PC-3 (cell line): ENCODE results near the gene PPP1R8. TPM values are rescaled to one million over a fixed set of nuclear protein-coding genes. Genes with fewer than 3 reads are reported as not detected.

Experiments used
- ATAC-seq: fragments of 200-7000 bp; cut with Tn5 transposase; 2 replicates; pipeline ENCODE4 v1.9.1; 2020; ENCODE audit warnings: mild to moderate bottlenecking, moderate library complexity
- BruUV-seq: library from RNA; stranded (reverse); fragments of 400-500 nt; replicated peaks from 2 replicates; lab custom pipeline; 2021; lab: Mats Ljungman, UMichigan
- CTCF ChIA-PET: fragments of 300-600 bp; sonication (Branson Sonifier 250); formaldehyde crosslinking; loops from one replicate; lab custom pipeline; 2022; ENCODE audit warnings: antibody characterized with exemption; lab: Charles Lee
- POLR2A ChIA-PET: fragments of 300-600 bp; sonication (Branson Sonifier 250); formaldehyde crosslinking; loops from one replicate; lab custom pipeline; 2022; ENCODE audit warnings: antibody characterized with exemption; ENCODE audit not compliant: unreplicated experiment; lab: Charles Lee
- DNase-seq: peaks from one replicate; pipeline ENCODE4 v3.0.0-alpha.2; 2015
- H2AFZ ChIP-seq: fragments of 300-600 bp; sonication (generic); 2 replicates; pipeline ENCODE4 v1.6.0; 2016; ENCODE audit warnings: antibody characterized with exemption, low read length
- H3F3A ChIP-seq: fragments of 300-600 bp; sonication (generic); one replicate; pipeline ENCODE4 v1.6.0; 2017; ENCODE audit warnings: antibody characterized with exemption, low read length, control low read depth, mild to moderate bottlenecking; ENCODE audit not compliant: unreplicated experiment
- H3K27ac ChIP-seq: fragments of 300-600 bp; sonication (generic); 2 replicates; pipeline ENCODE4 v1.5.1; 2016; ENCODE audit warnings: mild to moderate bottlenecking, low read length
- H3K27me3 ChIP-seq: fragments of 300-600 bp; sonication (generic); 2 replicates; pipeline ENCODE4 v1.6.1; 2016; ENCODE audit warnings: low read length, mixed read lengths
- H3K36me3 ChIP-seq: fragments of 300-600 bp; sonication (generic); 2 replicates; pipeline ENCODE4 v1.6.1; 2016; ENCODE audit warnings: low read depth, mixed run types, low read length, mixed read lengths
- H3K4me1 ChIP-seq: fragments of 300-600 bp; sonication (generic); 2 replicates; pipeline ENCODE4 v1.5.1; 2016; ENCODE audit warnings: low read length; ENCODE audit not compliant: insufficient read depth
- H3K4me2 ChIP-seq: fragments of 300-600 bp; sonication (generic); 2 replicates; pipeline ENCODE4 v1.6.0; 2016; ENCODE audit warnings: low read length
- H3K4me3 ChIP-seq: fragments of 300-600 bp; sonication (generic); 2 replicates; pipeline ENCODE4 v1.5.1; 2016; ENCODE audit warnings: mild to moderate bottlenecking, low read length, mixed read lengths
- H3K79me2 ChIP-seq: fragments of 300-600 bp; sonication (generic); 2 replicates; pipeline ENCODE4 v1.6.1; 2017; ENCODE audit warnings: low read length, mixed read lengths
- H3K9ac ChIP-seq: fragments of 300-600 bp; sonication (generic); 2 replicates; pipeline ENCODE4 v1.6.0; 2016; ENCODE audit warnings: mild to moderate bottlenecking, low read length
- H3K9me2 ChIP-seq: fragments of 300-600 bp; sonication (generic); replicated peaks from 2 replicates; pipeline ENCODE4 v1.6.1; 2016; ENCODE audit warnings: mixed run types, low read length, mixed read lengths
- H3K9me3 ChIP-seq: fragments of 300-600 bp; sonication (generic); 2 replicates; pipeline ENCODE4 v1.6.1; 2016; ENCODE audit warnings: low read length, mixed read lengths
- H4K20me1 ChIP-seq: fragments of 300-600 bp; sonication (generic); 2 replicates; pipeline ENCODE4 v1.6.1; 2016; ENCODE audit warnings: low read length, mixed read lengths
- EZH2 ChIP-seq: fragments of 300-600 bp; sonication (generic); IDR thresholded peaks from one replicate; pipeline ENCODE4 v1.6.1; 2017; ENCODE audit warnings: antibody characterized with exemption, mild to moderate bottlenecking, low read length; ENCODE audit not compliant: unreplicated experiment
- EZH2phosphoT487 ChIP-seq: fragments of 300-600 bp; sonication (generic); IDR thresholded peaks from 2 replicates; pipeline ENCODE4 v1.6.1; 2018; ENCODE audit warnings: mild to moderate bottlenecking, antibody characterized with exemption, low read length, borderline replicate concordance
- intact Hi-C: fragments of 100-400 bp; cut with micrococcal nuclease; formaldehyde crosslinking; loops from 2 replicates; pipeline ENCODE4 v1.9.0; 2023
- total RNA-seq: library from RNA; depleted of rRNA; stranded (reverse); fragments of >200 nt; gene quantifications from 2 replicates; pipeline ENCODE4 v1.2.3, GENCODE V29; 2014
- TF ChIP-seq, protein P1 (sequence below): fragments of 300-600 bp; sonication (generic); conservative IDR thresholded peaks from 2 replicates; pipeline ENCODE4 v1.5.1; 2017; ENCODE audit warnings: antibody characterized with exemption, low read depth, mild to moderate bottlenecking, low read length

Gene PPP1R8
- total RNA-seq, 1 experiment from 2014 or later: 85.0 TPM

DNA sequence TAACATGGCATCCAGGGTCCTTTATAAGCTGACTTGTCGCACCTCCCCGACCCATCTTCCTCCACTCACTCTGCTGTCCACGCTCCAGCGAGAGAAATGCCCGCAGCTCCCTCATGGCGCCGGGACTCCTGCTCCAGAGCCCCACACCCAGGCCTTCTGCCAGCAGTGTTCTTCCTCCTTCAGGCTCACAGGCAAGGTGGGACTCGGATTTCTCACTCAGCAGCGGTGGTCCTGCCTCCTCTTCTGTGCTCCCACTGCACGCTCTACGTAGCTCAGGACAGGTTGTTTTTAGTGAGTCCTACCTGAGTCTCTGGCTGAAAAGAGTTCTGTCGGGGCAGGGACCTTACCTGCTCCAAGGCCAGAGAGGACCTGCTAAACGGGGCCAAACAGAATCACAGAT lies 53.0 kb downstream of the PPP1R8 start:
- Histone ChIP-seq H3K9me3 (no peaks in the 10 kb centered on the region), H3K9me2 (no peaks in the 10 kb centered on the region), H4K20me1 (no peaks in the 10 kb centered on the region), H3K4me1 (no peaks in the 10 kb centered on the region), H3K4me3 (no peak overlapping the region), H3F3A (no peaks in the 10 kb centered on the region), H3K27me3 (no peaks in the 10 kb centered on the region), H3K9ac (no peak overlapping the region), H3K27ac (no peak overlapping the region), H2AFZ (no peak overlapping the region), H3K4me2 (no peak overlapping the region), H3K79me2 (no peaks in the 10 kb centered on the region), H3K36me3 (no peaks in the 10 kb centered on the region)
- intact Hi-C loops: no loop called here
- ATAC-seq: no peak
- POLR2A ChIA-PET: no interaction called here
- CTCF ChIA-PET: no interaction called here
- BruUV-seq: no TSS peak
- DNase-seq: no peak
- TF ChIP-seq EZH2: no peak
- TF ChIP-seq, protein P1, sequence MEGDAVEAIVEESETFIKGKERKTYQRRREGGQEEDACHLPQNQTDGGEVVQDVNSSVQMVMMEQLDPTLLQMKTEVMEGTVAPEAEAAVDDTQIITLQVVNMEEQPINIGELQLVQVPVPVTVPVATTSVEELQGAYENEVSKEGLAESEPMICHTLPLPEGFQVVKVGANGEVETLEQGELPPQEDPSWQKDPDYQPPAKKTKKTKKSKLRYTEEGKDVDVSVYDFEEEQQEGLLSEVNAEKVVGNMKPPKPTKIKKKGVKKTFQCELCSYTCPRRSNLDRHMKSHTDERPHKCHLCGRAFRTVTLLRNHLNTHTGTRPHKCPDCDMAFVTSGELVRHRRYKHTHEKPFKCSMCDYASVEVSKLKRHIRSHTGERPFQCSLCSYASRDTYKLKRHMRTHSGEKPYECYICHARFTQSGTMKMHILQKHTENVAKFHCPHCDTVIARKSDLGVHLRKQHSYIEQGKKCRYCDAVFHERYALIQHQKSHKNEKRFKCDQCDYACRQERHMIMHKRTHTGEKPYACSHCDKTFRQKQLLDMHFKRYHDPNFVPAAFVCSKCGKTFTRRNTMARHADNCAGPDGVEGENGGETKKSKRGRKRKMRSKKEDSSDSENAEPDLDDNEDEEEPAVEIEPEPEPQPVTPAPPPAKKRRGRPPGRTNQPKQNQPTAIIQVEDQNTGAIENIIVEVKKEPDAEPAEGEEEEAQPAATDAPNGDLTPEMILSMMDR: no peak
- TF ChIP-seq EZH2phosphoT487: no peak

DNA sequence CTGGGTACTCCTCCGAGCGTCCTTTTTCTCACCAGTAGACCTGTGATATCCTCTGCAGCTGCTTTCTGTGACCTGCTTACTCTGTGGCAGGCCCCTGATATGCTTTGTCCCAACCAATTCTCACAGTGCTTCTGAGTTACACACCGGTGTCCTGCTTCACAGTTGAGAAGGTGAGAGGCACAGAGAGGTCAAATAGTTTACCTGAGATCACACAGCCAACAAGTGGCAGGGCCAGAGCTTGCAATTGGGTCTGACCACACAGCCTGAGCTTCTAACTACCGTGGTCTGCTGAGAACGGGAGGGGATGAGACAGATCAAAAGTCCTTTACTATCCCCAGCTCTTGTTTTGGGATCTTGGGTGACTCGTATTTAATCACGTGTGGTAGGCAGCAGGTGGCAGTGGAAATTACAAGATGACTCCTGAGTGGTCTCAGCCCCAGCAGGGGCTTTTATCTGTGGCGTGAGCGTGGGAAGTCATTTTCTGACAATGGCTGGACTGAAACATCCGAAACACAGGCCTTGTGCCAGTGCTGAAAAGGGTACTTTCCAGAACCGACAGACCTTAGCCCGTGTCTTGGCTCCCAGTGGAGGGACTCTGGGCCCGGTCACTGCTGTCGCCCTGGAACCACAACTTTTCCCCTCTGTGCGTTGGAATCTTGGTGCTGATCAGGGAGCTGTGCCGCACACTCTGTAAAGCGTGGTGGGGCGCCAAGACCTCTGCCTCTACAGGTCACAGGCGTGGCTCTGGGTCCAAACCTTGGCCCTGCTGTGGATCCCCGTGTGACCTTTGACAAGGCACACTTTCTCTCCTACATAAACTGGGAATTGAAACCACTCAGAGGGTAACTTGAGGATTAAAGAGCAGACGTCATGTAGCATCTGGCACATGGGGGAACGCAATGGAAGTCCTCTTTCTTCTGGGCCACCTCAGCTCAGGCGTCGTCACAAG lies 53.7 kb downstream of the PPP1R8 start:
- TF ChIP-seq, protein P1: no peak
- TF ChIP-seq EZH2 (no peak), EZH2phosphoT487 (no peak)
- no peak overlapping the region for H3K4me2 ChIP-seq
- no peaks in the 10 kb centered on the region for H3K9me2 ChIP-seq
- intact Hi-C loops: no loop called here
- ChIA-PET POLR2A (no interaction called here), CTCF (no interaction called here)
- BruUV-seq: no TSS peak
- no peak overlapping the region for H3K27ac ChIP-seq
- H3K36me3 ChIP-seq: peaks cover under 1% of the 10 kb centered on the region; the same call in 1 of the 2 replicates
- DNase-seq (no peak), ATAC-seq (no peak)
- no peaks in the 10 kb centered on the region for H4K20me1 ChIP-seq
- H2AFZ ChIP-seq: no peak overlapping the region
- no peaks in the 10 kb centered on the region for H3K79me2 ChIP-seq
- no peak overlapping the region for H3K4me3 ChIP-seq
- H3K9me3 ChIP-seq: no peaks in the 10 kb centered on the region
- no peaks in the 10 kb centered on the region for H3F3A ChIP-seq
- no peaks in the 10 kb centered on the region for H3K4me1 ChIP-seq
- no peaks in the 10 kb centered on the region for H3K27me3 ChIP-seq
- no peak overlapping the region for H3K9ac ChIP-seq

DNA sequence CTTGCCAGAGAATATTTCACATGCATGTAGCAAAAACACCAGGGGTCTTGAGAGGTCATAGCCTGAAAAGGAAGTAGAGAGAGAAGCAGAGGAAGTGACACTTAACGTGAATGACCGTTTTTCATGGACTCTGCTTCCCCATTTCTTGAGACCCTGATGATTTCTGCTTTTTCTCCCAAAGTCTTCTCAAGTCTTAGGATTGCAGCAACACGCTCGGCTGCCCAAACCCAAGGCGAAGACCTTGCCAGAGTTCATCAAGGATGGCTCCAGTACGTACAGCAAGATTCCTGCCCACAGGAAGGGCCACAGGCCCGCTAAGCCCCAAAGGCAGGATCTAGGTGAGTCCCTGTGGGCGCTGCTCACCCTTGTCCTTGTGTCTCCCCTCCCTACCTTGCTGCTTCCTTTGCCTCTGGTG lies 54.5 kb downstream of the PPP1R8 start:
- H3K4me1 ChIP-seq: no peaks in the 10 kb centered on the region
- TF ChIP-seq, protein P1: no peak
- TF ChIP-seq EZH2phosphoT487: no peak
- TF ChIP-seq EZH2: no peak

More for the DNA sequence above, 54.5 kb downstream of the PPP1R8 start:
- H3K4me2 ChIP-seq: no peak overlapping the region
- H4K20me1 ChIP-seq: no peaks in the 10 kb centered on the region
- DNase-seq: no peak
- no peak overlapping the region for H3K27ac ChIP-seq
- ChIA-PET CTCF (no interaction called here), POLR2A (no interaction called here)
- no TSS peak for BruUV-seq
- no peaks in the 10 kb centered on the region for H3F3A ChIP-seq
- H2AFZ ChIP-seq: no peak overlapping the region
- intact Hi-C loops: no loop called here
- no peaks in the 10 kb centered on the region for H3K9me3 ChIP-seq
- no peak for ATAC-seq
- H3K4me3 ChIP-seq: no peak overlapping the region
- H3K79me2 ChIP-seq: no peaks in the 10 kb centered on the region
- H3K36me3 ChIP-seq: peaks cover 4% of the 10 kb centered on the region; the same call in 1 of the 2 replicates
- H3K27me3 ChIP-seq: no peaks in the 10 kb centered on the region
- H3K9ac ChIP-seq: no peak overlapping the region
- no peaks in the 10 kb centered on the region for H3K9me2 ChIP-seq
